ENCODE results near the gene TTC22.

The TTC22 gene

GRCh38 chr1:54745274-54745673 is 55.8 kb downstream of the TTC22 start:
- DNase-seq, result no peak

GRCh38 chr1:54744696-54745095 is 56.4 kb downstream of the TTC22 start:
- no peak for DNase-seq

GRCh38 chr1:54743416-54744226 is 57.5 kb downstream of the TTC22 start:
- DNase-seq, result no peak

- no peak for DNase-seq
These were observed 58.8 kb downstream of the TTC22 start for GRCh38 chr1:54742282-54742681.

GRCh38 chr1:54741531-54741930 is 59.6 kb downstream of the TTC22 start:
- DNase-seq, result no peak

- no peak for DNase-seq
These were observed 62.9 kb downstream of the TTC22 start for GRCh38 chr1:54738244-54738643.

GRCh38 chr1:54736685-54737084 is 64.4 kb downstream of the TTC22 start:
- no peak for DNase-seq

All from NCI-H510A treated with DMSO at 0.1 percent for 48 hours (cell line).